ENCODE results near the gene MAGI2. TPM values are rescaled to one million over a fixed set of nuclear protein-coding genes. Genes with fewer than 3 reads are reported as not detected.

MAGI2 gene
- total RNA-seq, 4 donors from 2014 or later: 0.98 to 4.8 (median 2.5) TPM

- H3K27ac ChIP-seq: no peak overlapping the region
- no peaks in the 10 kb centered on the region for H3K4me1 ChIP-seq
- 55% methylated on average over 4 of the region's 4 CpGs for WGBS
- no peaks in the 10 kb centered on the region for H3K36me3 ChIP-seq
- H3K4me3 ChIP-seq: no peak overlapping the region
- no peaks in the 10 kb centered on the region for H3K27me3 ChIP-seq
- H3K9me3 ChIP-seq: no peaks in the 10 kb centered on the region
- TF ChIP-seq EP300 (IDR thresholded peaks at IDR 0.05): no peak
- no peak for DNase-seq (ENCODE audit: low spot score in 2 of 2)
Measured at GRCh38 chr7:78066599-78066998, 1386.9 kb downstream of the MAGI2 start.

- Histone ChIP-seq H3K27ac (no peak overlapping the region), H3K4me3 (no peak overlapping the region), H3K9me3 (no peaks in the 10 kb centered on the region), H3K4me1 (no peaks in the 10 kb centered on the region), H3K36me3 (no peaks in the 10 kb centered on the region), H3K27me3 (no peaks in the 10 kb centered on the region)
- TF ChIP-seq POLR2A (IDR thresholded peaks at IDR 0.05) (no peak), EP300 (IDR thresholded peaks at IDR 0.05) (no peak), CTCF (IDR thresholded peaks at IDR 0.05) (no peak), POLR2AphosphoS5 (IDR thresholded peaks at IDR 0.05) (no peak)
- DNase-seq (ENCODE audit: low spot score in 2 of 2): no peak
Measured at GRCh38 chr7:78063758-78064157, 1389.7 kb downstream of the MAGI2 start.

GRCh38 chr7:78062214-78062613, 1391.3 kb downstream of the MAGI2 start:
- Histone ChIP-seq H3K27me3 (no peaks in the 10 kb centered on the region), H3K27ac (no peak overlapping the region), H3K4me1 (no peaks in the 10 kb centered on the region), H3K36me3 (no peaks in the 10 kb centered on the region), H3K4me3 (no peak overlapping the region), H3K9me3 (no peaks in the 10 kb centered on the region)
- WGBS: 82% methylated on average over 3 of the region's 3 CpGs
- no peak for DNase-seq (ENCODE audit: low spot score in 2 of 2)
- TF ChIP-seq POLR2AphosphoS5 (IDR thresholded peaks at IDR 0.05) (no peak), EP300 (IDR thresholded peaks at IDR 0.05) (no peak), CTCF (IDR thresholded peaks at IDR 0.05) (no peak), POLR2A (IDR thresholded peaks at IDR 0.05) (no peak)

- Histone ChIP-seq H3K27ac (no peak overlapping the region), H3K27me3 (no peaks in the 10 kb centered on the region), H3K36me3 (no peaks in the 10 kb centered on the region), H3K9me3 (no peaks in the 10 kb centered on the region), H3K4me1 (no peaks in the 10 kb centered on the region), H3K4me3 (no peak overlapping the region)
- no peak for DNase-seq (ENCODE audit: low spot score in 2 of 2)
- TF ChIP-seq POLR2AphosphoS5 (IDR thresholded peaks at IDR 0.05): no peak
- no peak for TF ChIP-seq EP300 (IDR thresholded peaks at IDR 0.05)
- TF ChIP-seq CTCF (IDR thresholded peaks at IDR 0.05): no peak
- no peak for TF ChIP-seq POLR2A (IDR thresholded peaks at IDR 0.05)
Measured at GRCh38 chr7:78057571-78057970, 1395.9 kb downstream of the MAGI2 start.

- no peak for DNase-seq (ENCODE audit: low spot score in 2 of 2)
- TF ChIP-seq CTCF (IDR thresholded peaks at IDR 0.05) (no peak), EP300 (IDR thresholded peaks at IDR 0.05) (no peak), POLR2AphosphoS5 (IDR thresholded peaks at IDR 0.05) (no peak), POLR2A (IDR thresholded peaks at IDR 0.05) (no peak)
- Histone ChIP-seq H3K9me3 (no peaks in the 10 kb centered on the region), H3K36me3 (no peaks in the 10 kb centered on the region), H3K4me1 (no peaks in the 10 kb centered on the region), H3K27me3 (no peaks in the 10 kb centered on the region), H3K4me3 (no peak overlapping the region), H3K27ac (no peak overlapping the region)
- 94% methylated on average over 1 of the region's 1 CpG for WGBS
Measured at GRCh38 chr7:78055599-78055998, 1397.9 kb downstream of the MAGI2 start.

- no peaks in the 10 kb centered on the region for H3K4me1 ChIP-seq
- WGBS: 71% methylated on average over 3 of the region's 3 CpGs
Measured at GRCh38 chr7:78055001-78055573, 1398.4 kb downstream of the MAGI2 start.

More at GRCh38 chr7:78055001-78055573, 1398.4 kb downstream of the MAGI2 start:
- Histone ChIP-seq H3K9me3 (no peaks in the 10 kb centered on the region), H3K4me3 (no peak overlapping the region), H3K27me3 (no peaks in the 10 kb centered on the region), H3K27ac (no peak overlapping the region), H3K36me3 (no peaks in the 10 kb centered on the region)
- TF ChIP-seq POLR2AphosphoS5 (IDR thresholded peaks at IDR 0.05): no peak
- TF ChIP-seq EP300 (IDR thresholded peaks at IDR 0.05): no peak
- TF ChIP-seq CTCF (IDR thresholded peaks at IDR 0.05): no peak
- TF ChIP-seq POLR2A (IDR thresholded peaks at IDR 0.05): no peak
- no peak for DNase-seq (ENCODE audit: low spot score in 2 of 2)

Data from suprapubic skin (tissue), 4 donors.